IMR-90 (cell line): Measurements from ENCODE around the gene GPC6. TPM values are rescaled to one million over a fixed set of nuclear protein-coding genes. Genes with fewer than 3 reads are reported as not detected.

ENCODE experiments used
- ATAC-seq: fragments of 200-7000 bp; cut with Tn5 transposase; 2 replicates; pipeline ENCODE4 v1.9.1; 2020; ENCODE audit warnings: low read depth, mild to moderate bottlenecking, moderate library complexity
- BruUV-seq: library from RNA; stranded (reverse); fragments of 400-500 nt; replicated peaks from 2 replicates; lab custom pipeline; 2021; lab: Mats Ljungman, UMichigan
- CTCF ChIA-PET: fragments of 300-600 bp; formaldehyde crosslinking; extraction: SDS; loops from one replicate; lab custom pipeline; 2021; ENCODE audit warnings: antibody characterized with exemption; lab: Yijun Ruan, JAX
- POLR2A ChIA-PET: fragments of 300-600 bp; sonication (Branson Sonifier 250); formaldehyde crosslinking; loops from one replicate; lab custom pipeline; 2022; ENCODE audit warnings: antibody characterized with exemption; ENCODE audit not compliant: unreplicated experiment; lab: Charles Lee
- DNase-seq: peaks from one replicate; pipeline ENCODE4 v3.0.0; 2013
- H2AFZ ChIP-seq: replicated peaks from 2 replicates; pipeline ENCODE3; 2013; ENCODE audit warnings: low read length, mild to moderate bottlenecking; ENCODE audit not compliant: poor library complexity
- H2AK5ac ChIP-seq: 2 replicates; pipeline ENCODE4 v1.6.1; 2013; ENCODE audit warnings: low read depth, low read length, inconsistent platforms
- H2AK9ac ChIP-seq: replicated peaks from 2 replicates; pipeline ENCODE3; 2013; ENCODE audit warnings: mild to moderate bottlenecking, low read depth, low read length, moderate library complexity; ENCODE audit not compliant: poor library complexity
- H2BK120ac ChIP-seq: 2 replicates; pipeline ENCODE4 v1.6.1; 2013; ENCODE audit warnings: low read depth, low read length, inconsistent platforms
- H2BK15ac ChIP-seq: 3 replicates; pipeline ENCODE4 v1.6.1; 2013; ENCODE audit warnings: low read depth, low read length, inconsistent platforms
- H2BK20ac ChIP-seq: 2 replicates; pipeline ENCODE4 v1.6.1; 2013; ENCODE audit warnings: low read depth, mild to moderate bottlenecking, inconsistent platforms, low read length, moderate library complexity
- H2BK5ac ChIP-seq: 2 replicates; pipeline ENCODE4 v1.6.1; 2013; ENCODE audit warnings: mild to moderate bottlenecking, low read depth, low read length, inconsistent platforms; ENCODE audit not compliant: poor library complexity, severe bottlenecking
- H3K14ac ChIP-seq: replicated peaks from 2 replicates; pipeline ENCODE4 v1.6.1; 2013; ENCODE audit warnings: low read depth, low read length, inconsistent platforms
- H3K18ac ChIP-seq: 2 replicates; pipeline ENCODE4 v1.6.1; 2013; ENCODE audit warnings: low read depth, low read length, control low read depth
- H3K23ac ChIP-seq: 2 replicates; pipeline ENCODE4 v1.6.1; 2013; ENCODE audit warnings: low read depth, low read length, inconsistent platforms
- H3K27ac ChIP-seq: 2 replicates; pipeline ENCODE4 v1.5.1; 2013; ENCODE audit warnings: mild to moderate bottlenecking, control low read depth, low read length; ENCODE audit not compliant: insufficient read depth
- H3K27me3 ChIP-seq: 2 replicates; pipeline ENCODE4 v1.6.1; 2013; ENCODE audit warnings: low read length; ENCODE audit not compliant: control insufficient read depth, insufficient read depth
- H3K36me3 ChIP-seq: 2 replicates; pipeline ENCODE4 v1.6.1; 2013; ENCODE audit warnings: low read length, mixed read lengths; ENCODE audit not compliant: control insufficient read depth, insufficient read depth
- H3K4ac ChIP-seq: 2 replicates; pipeline ENCODE4 v1.6.1; 2013; ENCODE audit warnings: low read depth, low read length, inconsistent platforms
- H3K4me1 ChIP-seq: 2 replicates; pipeline ENCODE4 v1.6.1; 2013; ENCODE audit warnings: low read length, mixed read lengths; ENCODE audit not compliant: control insufficient read depth, insufficient read depth
- H3K4me2 ChIP-seq: 2 replicates; pipeline ENCODE4 v1.6.1; 2013; ENCODE audit warnings: low read depth, mild to moderate bottlenecking, control low read depth, low read length, moderate library complexity
- H3K4me3 ChIP-seq: 2 replicates; pipeline ENCODE4 v1.5.1; 2013; ENCODE audit warnings: low read depth, mild to moderate bottlenecking, control low read depth, low read length, moderate library complexity; ENCODE audit not compliant: insufficient read depth
- H3K56ac ChIP-seq: 2 replicates; pipeline ENCODE4 v1.6.1; 2013; ENCODE audit warnings: low read length, inconsistent platforms; ENCODE audit not compliant: insufficient read depth; ENCODE audit errors: extremely low read depth
- H3K79me1 ChIP-seq, 2 experiments: 2 replicates each; pipeline ENCODE4 v1.6.1; 2013; ENCODE audit warnings: low read length in 2 of 2, inconsistent platforms in 1 of 2, low read depth in 1 of 2
- H3K9ac ChIP-seq: 2 replicates; pipeline ENCODE4 v1.6.1; 2013; ENCODE audit warnings: low read depth, low read length, control low read depth
- H3K9me1 ChIP-seq: 2 replicates; pipeline ENCODE4 v1.6.1; 2013; ENCODE audit warnings: low read length, inconsistent platforms; ENCODE audit not compliant: insufficient read depth
- H3K9me3 ChIP-seq: 2 replicates; pipeline ENCODE4 v1.6.1; 2013; ENCODE audit warnings: low read length; ENCODE audit not compliant: control insufficient read depth, insufficient read depth
- H4K20me1 ChIP-seq: 2 replicates; pipeline ENCODE4 v1.6.1; 2013; ENCODE audit warnings: low read length, inconsistent platforms; ENCODE audit not compliant: insufficient read depth
- H4K5ac ChIP-seq: 2 replicates; pipeline ENCODE4 v1.6.1; 2013; ENCODE audit warnings: mild to moderate bottlenecking, low read depth, low read length, control low read depth
- H4K8ac ChIP-seq, 2 experiments: 2 replicates each; pipeline ENCODE4 v1.6.1; 2013; ENCODE audit warnings: low read depth in 2 of 2, low read length in 2 of 2, control low read depth in 1 of 2, inconsistent platforms in 1 of 2
- H4K91ac ChIP-seq: 2 replicates; pipeline ENCODE4 v1.6.1; 2013; ENCODE audit warnings: low read depth, low read length, inconsistent platforms; ENCODE audit not compliant: insufficient read depth
- BHLHE40 ChIP-seq: fragments of 150-350 bp; IDR thresholded peaks from 2 replicates; pipeline ENCODE4 v1.6.1; 2016; ENCODE audit warnings: mild to moderate bottlenecking, low read depth, low read length
- CEBPB ChIP-seq: IDR thresholded peaks from 2 replicates; pipeline ENCODE4 v1.6.1; 2012; ENCODE audit warnings: low read depth, low read length, improper control_type of control experiment
- MAZ ChIP-seq: IDR thresholded peaks from 2 replicates; pipeline ENCODE4 v1.6.1; 2012; ENCODE audit warnings: low read depth, mild to moderate bottlenecking, low read length, improper control_type of control experiment, moderate library complexity, borderline replicate concordance
- NFE2L2 ChIP-seq: fragments of 150-350 bp; IDR thresholded peaks from 2 replicates; pipeline ENCODE4 v1.6.1; 2016; ENCODE audit warnings: low read depth, mild to moderate bottlenecking, low read length
- RAD21 ChIP-seq: IDR thresholded peaks from 2 replicates; pipeline ENCODE4 v1.6.1; 2012; ENCODE audit warnings: low read length, improper control_type of control experiment
- WGBS, 2 experiments: methylation state at CpG; one replicate each; pipeline versions ENCODE4 v1.1.5 to v1.1.7; 2013; ENCODE audit warnings: missing lambda C conversion rate in 2 of 2; ENCODE audit not compliant: insufficient read length in 1 of 2; ENCODE audit errors: extremely low coverage in 2 of 2; 5-methylcytosine and 5-hydroxymethylcytosine counted together
- dilution Hi-C: fragments of 300-500 bp; cut with HindIII; formaldehyde crosslinking; loops from one replicate; pipeline ENCODE4 v1.14.3; 2018; ENCODE audit warnings: low sequenced_read_pairs; ENCODE audit not compliant: unreplicated experiment
- in situ Hi-C: fragments of 300-500 bp; cut with MboI; formaldehyde crosslinking; loops from 3 replicates; pipeline ENCODE4 v1.14.3; 2019; ENCODE audit warnings: low sequenced_read_pairs, inconsistent platforms, mixed read lengths
- intact Hi-C: fragments of 100-400 bp; cut with micrococcal nuclease; formaldehyde crosslinking; loops from 2 replicates; pipeline ENCODE4 v1.10.0; 2022
- polyA plus RNA-seq, 3 experiments: library from polyadenylated mRNA; depleted of rRNA; stranded (reverse); fragments of >200 nt; gene quantifications; 2 replicates each; pipeline ENCODE4 v1.2.3, GENCODE V29; 2012; ENCODE audit warnings: low replicate concordance in 1 of 3
- total RNA-seq: library from RNA; depleted of rRNA; stranded (reverse); fragments of >200 nt; gene quantifications from 2 replicates; pipeline ENCODE4 v1.2.3, GENCODE V29; 2012
- TF ChIP-seq, protein P1 (sequence below): fragments of 150-350 bp; IDR thresholded peaks from 2 replicates; pipeline ENCODE4 v1.6.1; 2017; ENCODE audit warnings: mild to moderate bottlenecking, antibody characterized with exemption, low read length, low read depth

The GPC6 gene
- total and polyA plus RNA-seq, 2 of the 4 experiments (the other 2 are of a cell fraction) = 14.9 to 39.4 TPM

DNA sequence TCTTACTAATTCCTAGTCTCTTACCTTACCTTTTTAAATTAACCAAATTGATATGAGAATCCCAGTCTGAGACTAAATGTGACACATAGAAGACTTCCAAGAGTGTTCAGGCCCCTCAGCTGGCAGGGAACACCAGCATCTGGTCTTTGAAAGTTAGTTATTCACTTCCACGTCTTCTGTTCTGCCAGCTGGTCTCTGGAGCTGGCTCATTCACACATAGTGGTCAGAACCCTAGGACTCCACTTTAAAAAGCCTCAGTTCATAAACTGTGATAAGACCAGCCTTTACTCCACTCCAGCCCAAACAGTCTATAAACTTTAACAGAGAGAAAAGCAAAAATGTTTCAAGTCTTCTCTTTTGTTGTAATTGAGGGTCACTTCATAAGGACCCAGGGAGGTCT lies 989.9 kb downstream of the GPC6 start:
- no peak overlapping the region for H4K5ac ChIP-seq
- H2AK5ac ChIP-seq = no peak overlapping the region
- ATAC-seq (no peak), DNase-seq (no peak)
- no peaks in the 10 kb centered on the region for H3K36me3 ChIP-seq
- intact Hi-C loops = no loop called here
- no peak overlapping the region for H4K8ac ChIP-seq
- TF ChIP-seq NFE2L2 = no peak
- TF ChIP-seq RAD21 = no peak
- no peak for TF ChIP-seq MAZ
- TF ChIP-seq, protein P1, sequence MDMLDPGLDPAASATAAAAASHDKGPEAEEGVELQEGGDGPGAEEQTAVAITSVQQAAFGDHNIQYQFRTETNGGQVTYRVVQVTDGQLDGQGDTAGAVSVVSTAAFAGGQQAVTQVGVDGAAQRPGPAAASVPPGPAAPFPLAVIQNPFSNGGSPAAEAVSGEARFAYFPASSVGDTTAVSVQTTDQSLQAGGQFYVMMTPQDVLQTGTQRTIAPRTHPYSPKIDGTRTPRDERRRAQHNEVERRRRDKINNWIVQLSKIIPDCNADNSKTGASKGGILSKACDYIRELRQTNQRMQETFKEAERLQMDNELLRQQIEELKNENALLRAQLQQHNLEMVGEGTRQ = no peak
- TF ChIP-seq BHLHE40 = no peak
- no peak for TF ChIP-seq CEBPB
- no CpG with 5 or more reads among the region's 1 CpG for WGBS, 2 experiments
- H3K23ac ChIP-seq = no peak overlapping the region
- H3K9ac ChIP-seq = no peak overlapping the region
- H3K56ac ChIP-seq = no peak overlapping the region
- H3K79me1 ChIP-seq = no peaks in the 10 kb centered on the region
- CTCF ChIA-PET = interaction anchor here (0.6 to 0.8 kb wide), 2 partner anchors 211 to 709 kb away, joined by 3 to 5 read pairs; no protein-coding TSS in a partner anchor
- no peaks in the 10 kb centered on the region for H3K9me3 ChIP-seq
- H3K14ac ChIP-seq = no peak overlapping the region
- H2AK9ac ChIP-seq = no peak overlapping the region
- no peaks in the 10 kb centered on the region for H3K9me1 ChIP-seq
- no peaks in the 10 kb centered on the region for H3K27me3 ChIP-seq
- no peak overlapping the region for H4K91ac ChIP-seq
- no peak overlapping the region for H3K4me2 ChIP-seq
- no peak overlapping the region for H3K27ac ChIP-seq
- in situ Hi-C loops = no loop called here
- no peak overlapping the region for H2BK15ac ChIP-seq
- POLR2A ChIA-PET = no interaction called here
- dilution Hi-C loops = no loop called here
- H3K4ac ChIP-seq = no peak overlapping the region
- no peak overlapping the region for H2AFZ ChIP-seq
- no TSS peak for BruUV-seq
- no peak overlapping the region for H3K4me3 ChIP-seq
- no peaks in the 10 kb centered on the region for H4K20me1 ChIP-seq
- no peaks in the 10 kb centered on the region for H3K4me1 ChIP-seq
- H2BK5ac ChIP-seq = no peak overlapping the region
- no peak overlapping the region for H2BK120ac ChIP-seq
- no peak overlapping the region for H2BK20ac ChIP-seq
- H3K18ac ChIP-seq = no peak overlapping the region
